SJSA1 (cell line): ENCODE results near the gene PHC2. TPM values are rescaled to one million over a fixed set of nuclear protein-coding genes. Genes with fewer than 3 reads are reported as not detected.

Source experiments
- DNase-seq, 2 experiments: peaks; one replicate each; pipeline ENCODE4 v3.0.0-alpha.2; 2015 to 2020; ENCODE audit warnings: low spot score in 2 of 2, low read depth in 1 of 2
- H3K27ac ChIP-seq: fragments of 250-450 bp; sonication (Bioruptor Pico); 2 replicates; pipeline ENCODE4 v1.5.1; 2020; ENCODE audit warnings: mild to moderate bottlenecking, moderate library complexity
- H3K27me3 ChIP-seq: fragments of 250-450 bp; sonication (Bioruptor Pico); replicated peaks from 2 replicates; pipeline ENCODE4 v1.5.1; 2020; ENCODE audit warnings: mild to moderate bottlenecking, moderate library complexity
- H3K36me3 ChIP-seq: fragments of 250-450 bp; sonication (Bioruptor Pico); 2 replicates; pipeline ENCODE4 v1.5.1; 2020; ENCODE audit warnings: mild to moderate bottlenecking
- H3K4me1 ChIP-seq: fragments of 250-450 bp; sonication (Bioruptor Pico); replicated peaks from 2 replicates; pipeline ENCODE4 v1.6.1; 2021; ENCODE audit warnings: mild to moderate bottlenecking
- H3K4me3 ChIP-seq: fragments of 250-450 bp; sonication (Bioruptor Pico); 2 replicates; pipeline ENCODE4 v1.5.1; 2020; ENCODE audit warnings: mild to moderate bottlenecking
- H3K9me3 ChIP-seq: fragments of 250-450 bp; sonication (Bioruptor Pico); replicated peaks from 2 replicates; pipeline ENCODE4 v1.5.1; 2020; ENCODE audit warnings: mild to moderate bottlenecking
- total RNA-seq: library from RNA; depleted of rRNA; stranded (reverse); fragments of >200 nt; shearing (Covaris generic); gene quantifications from 2 replicates; pipeline ENCODE4 v1.2.3, GENCODE V29; 2014

Gene PHC2
- total RNA-seq, 1 experiment from 2014 or later, result 92.8 TPM

DNA sequence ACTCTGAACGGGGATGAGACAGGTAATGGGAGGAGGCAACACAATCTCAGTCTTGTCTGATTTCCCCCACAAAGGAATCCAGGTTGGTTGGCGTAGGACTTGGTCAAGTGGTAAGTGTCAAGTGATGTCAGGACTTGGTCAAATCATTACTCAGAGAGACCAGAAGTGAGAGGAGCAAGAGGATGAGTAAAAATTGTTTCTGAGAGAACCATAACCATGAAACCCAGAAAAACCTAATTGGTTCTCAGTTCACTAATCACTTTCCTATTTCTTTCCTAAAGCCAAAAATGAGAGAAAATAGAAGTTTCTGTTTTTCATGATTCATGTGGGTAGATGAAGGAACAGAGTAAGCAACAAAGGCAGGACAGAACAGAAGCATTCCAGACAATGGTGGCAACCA lies 5.0 kb downstream of the PHC2 start:
- Histone ChIP-seq H3K27me3 (no peaks in the 10 kb centered on the region), H3K4me1 (peaks cover 36% of the 10 kb centered on the region), H3K27ac (no peak overlapping the region), H3K36me3 (peaks cover 6% of the 10 kb centered on the region; the same call in 1 of the 2 replicates), H3K9me3 (peaks cover 3% of the 10 kb centered on the region; the same call in 1 of the 2 replicates), H3K4me3 (no peak overlapping the region)
- no peak for DNase-seq

DNA sequence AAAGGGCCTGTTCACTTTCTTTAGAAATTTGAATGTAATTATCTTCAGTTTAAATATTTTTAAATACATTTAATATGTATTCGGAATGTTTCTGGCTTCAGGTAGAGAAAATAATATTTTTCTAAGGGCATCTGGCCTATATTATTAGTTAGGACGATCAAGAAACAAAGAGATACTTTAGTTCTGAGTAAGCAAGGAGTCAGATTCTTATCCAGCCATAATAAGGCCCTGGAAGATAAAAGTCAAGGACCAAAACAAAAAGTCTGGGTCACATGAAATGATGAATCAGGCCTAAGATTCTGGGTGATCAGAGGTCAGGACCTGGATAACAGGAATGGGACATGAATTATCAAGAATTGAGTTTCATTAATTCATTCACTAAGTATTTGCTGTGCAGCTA lies 6.3 kb downstream of the PHC2 start:
- H3K9me3 ChIP-seq, result no peaks in the 10 kb centered on the region
- H3K4me1 ChIP-seq, result peaks cover 30% of the 10 kb centered on the region
- H3K36me3 ChIP-seq, result no peaks in the 10 kb centered on the region
- no peaks in the 10 kb centered on the region for H3K27me3 ChIP-seq
- peak overlapping the region; percentile 36 for H3K27ac ChIP-seq
- H3K4me3 ChIP-seq, result no peak overlapping the region
- no peak for DNase-seq

DNA sequence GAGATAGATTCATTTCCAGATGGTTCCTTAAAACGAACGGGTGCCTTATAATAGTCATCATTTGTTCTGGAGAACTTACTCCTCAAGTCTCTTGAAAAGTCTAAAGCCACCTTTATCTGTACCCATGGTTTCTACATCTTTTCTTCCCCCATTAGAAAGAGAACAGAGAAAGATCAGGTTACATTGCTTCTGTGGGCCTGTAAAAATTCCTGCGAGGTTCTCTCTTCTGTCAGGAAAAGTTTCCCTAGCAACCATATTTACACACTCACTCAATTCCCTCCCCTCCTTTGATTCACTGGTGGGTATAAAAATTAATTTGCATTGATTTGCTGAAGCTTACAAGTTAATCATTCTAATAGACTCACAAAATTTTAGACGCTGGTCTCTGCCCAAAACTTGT lies 6.7 kb downstream of the PHC2 start:
- Histone ChIP-seq H3K27ac (peak overlapping the region; percentile 36), H3K27me3 (no peaks in the 10 kb centered on the region), H3K9me3 (no peaks in the 10 kb centered on the region), H3K36me3 (no peaks in the 10 kb centered on the region), H3K4me1 (peaks cover 27% of the 10 kb centered on the region), H3K4me3 (no peak overlapping the region)
- DNase-seq, result no peak

DNA sequence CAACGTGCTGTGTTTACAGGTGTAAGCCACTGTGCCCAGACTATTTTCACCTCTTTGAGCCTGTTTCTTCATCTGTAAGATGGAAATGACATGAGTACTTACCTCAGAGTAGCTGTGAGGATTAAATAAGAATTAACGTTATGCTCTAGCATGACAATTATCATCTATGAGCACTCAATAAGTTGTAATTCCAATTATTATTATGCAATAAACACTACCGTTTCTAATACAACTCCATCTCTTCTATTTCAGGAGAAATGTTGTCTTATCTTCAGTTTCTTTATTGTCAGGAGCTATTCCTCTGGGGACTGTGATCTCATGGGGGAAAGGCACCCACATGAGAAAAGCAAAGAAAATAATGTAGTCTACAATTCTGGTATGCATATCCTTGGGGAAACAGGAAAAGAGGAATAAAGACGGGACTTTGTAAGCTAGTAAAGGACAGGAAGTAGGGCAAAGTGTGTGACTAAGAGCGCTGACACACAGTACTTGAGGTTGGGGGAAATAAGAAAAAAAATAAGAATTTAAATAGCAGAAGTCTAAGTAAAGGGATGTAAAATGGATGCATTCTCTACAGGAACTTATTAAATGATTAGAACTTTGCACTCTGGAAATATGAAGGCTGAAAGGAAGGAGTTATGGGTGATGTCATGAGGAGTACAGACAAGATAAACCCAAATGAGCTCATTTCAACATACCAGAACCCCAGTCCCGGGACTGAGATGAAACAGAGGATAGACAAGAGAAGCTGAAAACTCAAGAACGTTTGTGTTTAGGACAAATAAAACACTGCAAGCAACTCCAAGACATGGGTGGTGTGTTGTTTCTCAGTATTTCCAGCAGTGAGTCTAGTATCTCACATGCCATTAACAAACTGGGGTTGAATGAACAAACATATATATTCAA lies 9.8 kb downstream of the PHC2 start:
- Histone ChIP-seq H3K4me1 (peaks cover 27% of the 10 kb centered on the region), H3K36me3 (no peaks in the 10 kb centered on the region), H3K27me3 (no peaks in the 10 kb centered on the region), H3K9me3 (no peaks in the 10 kb centered on the region), H3K27ac (peak overlapping the region; percentile 44; the same call in 1 of the 2 replicates), H3K4me3 (no peak overlapping the region)
- peak in 1 of 2 experiments; percentile 54 for DNase-seq

DNA sequence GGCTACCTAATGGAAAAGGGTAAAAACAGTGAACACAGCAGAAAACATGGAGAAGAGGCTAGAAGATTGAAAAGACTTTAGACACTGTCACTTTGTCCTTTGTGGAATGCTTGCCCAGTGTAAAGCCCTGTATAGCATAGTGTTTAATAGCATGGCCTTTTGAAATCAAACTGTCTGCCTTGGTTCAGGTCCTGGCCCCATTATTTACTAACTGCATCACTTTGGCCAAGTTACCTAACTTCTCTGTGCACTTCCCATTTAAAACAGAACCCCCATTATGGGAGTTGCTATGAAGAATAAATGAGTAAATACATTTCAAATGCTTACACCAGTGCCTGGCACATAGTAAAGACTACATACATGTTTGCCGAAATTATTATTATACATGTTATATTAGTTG lies 12.1 kb downstream of the PHC2 start:
- no peaks in the 10 kb centered on the region for H3K36me3 ChIP-seq
- H3K9me3 ChIP-seq, result peaks cover 8% of the 10 kb centered on the region; the same call in 1 of the 2 replicates
- no peak overlapping the region for H3K4me3 ChIP-seq
- no peak overlapping the region for H3K27ac ChIP-seq
- H3K4me1 ChIP-seq, result peaks cover 17% of the 10 kb centered on the region
- H3K27me3 ChIP-seq, result no peaks in the 10 kb centered on the region
- DNase-seq, result no peak

DNA sequence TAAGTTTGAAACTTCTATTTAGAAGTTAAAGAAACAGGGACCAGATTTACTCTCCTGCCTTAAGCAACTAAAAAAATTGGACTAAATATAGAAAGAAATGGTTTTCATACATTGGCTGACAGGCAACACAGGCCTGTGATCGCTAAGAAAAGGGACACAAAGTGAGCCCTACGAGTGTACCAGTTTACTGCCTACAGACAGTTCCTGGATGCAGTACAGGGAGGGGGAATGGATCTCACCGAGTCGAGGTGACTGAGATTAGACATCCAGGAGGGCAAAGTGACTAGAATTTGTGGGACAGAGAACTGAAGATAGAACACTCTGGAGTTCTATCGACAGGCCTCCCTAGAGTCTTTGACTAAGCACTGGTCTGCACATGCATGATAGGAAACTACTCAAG lies 16.0 kb downstream of the PHC2 start:
- peaks cover 8% of the 10 kb centered on the region; the same call in 1 of the 2 replicates for H3K9me3 ChIP-seq
- H3K27me3 ChIP-seq, result no peaks in the 10 kb centered on the region
- H3K27ac ChIP-seq, result no peak overlapping the region
- DNase-seq, result no peak
- no peaks in the 10 kb centered on the region for H3K4me1 ChIP-seq
- H3K4me3 ChIP-seq, result no peak overlapping the region
- H3K36me3 ChIP-seq, result no peaks in the 10 kb centered on the region

DNA sequence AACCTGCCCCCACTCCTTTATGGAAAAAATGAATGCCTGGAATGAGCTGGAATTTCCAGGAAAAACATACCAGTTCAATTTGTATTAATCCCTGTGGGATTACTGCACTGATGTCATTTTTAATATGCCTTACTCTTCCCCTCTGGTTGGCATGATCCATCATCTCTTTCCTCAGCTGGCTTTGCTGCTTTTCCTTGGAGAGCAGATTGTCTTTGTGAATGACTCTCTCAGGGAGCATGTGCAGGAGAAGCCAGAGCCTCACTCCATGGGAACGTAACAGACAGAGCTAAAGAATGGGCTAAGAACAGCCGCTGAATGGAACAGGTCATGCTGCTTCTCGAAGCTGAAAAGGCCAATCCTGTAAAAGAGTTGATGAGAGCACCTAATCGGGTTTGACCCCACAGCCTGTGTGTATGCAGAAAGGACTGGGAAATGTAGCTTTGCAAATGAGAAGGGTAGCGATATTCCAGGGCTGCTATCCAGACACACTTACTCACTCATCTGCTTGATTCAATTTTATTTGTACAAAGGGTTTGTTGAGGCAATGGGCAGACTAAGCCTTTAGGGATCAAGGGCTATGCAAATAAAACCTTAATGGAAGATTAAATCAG lies 20.7 kb downstream of the PHC2 start:
- Histone ChIP-seq H3K27ac (no peak overlapping the region), H3K9me3 (peaks cover 5% of the 10 kb centered on the region; the same call in 1 of the 2 replicates), H3K4me1 (no peaks in the 10 kb centered on the region), H3K36me3 (no peaks in the 10 kb centered on the region), H3K4me3 (no peak overlapping the region), H3K27me3 (no peaks in the 10 kb centered on the region)
- no peak for DNase-seq

DNA sequence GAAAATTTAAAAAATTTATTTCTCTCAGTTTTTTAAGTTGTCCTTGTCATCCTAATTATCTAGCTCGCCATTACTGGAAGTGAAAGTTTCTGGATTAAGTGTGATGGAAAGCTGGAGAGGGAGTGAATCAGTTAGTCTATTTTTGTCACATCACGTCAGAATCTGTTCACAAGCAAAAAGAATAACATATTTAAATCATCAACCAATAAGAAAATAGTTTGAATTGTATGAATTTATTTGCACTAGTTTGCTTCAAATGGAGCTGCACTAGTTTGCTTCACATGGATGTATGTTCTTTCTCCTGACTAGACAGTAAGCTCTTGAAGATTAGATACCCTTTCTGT lies 22.8 kb downstream of the PHC2 start:
- H3K4me3 ChIP-seq, result no peak overlapping the region
- H3K9me3 ChIP-seq, result no peaks in the 10 kb centered on the region
- no peak overlapping the region for H3K27ac ChIP-seq
- no peaks in the 10 kb centered on the region for H3K4me1 ChIP-seq
- H3K27me3 ChIP-seq, result no peaks in the 10 kb centered on the region
- no peaks in the 10 kb centered on the region for H3K36me3 ChIP-seq
- no peak for DNase-seq

DNA sequence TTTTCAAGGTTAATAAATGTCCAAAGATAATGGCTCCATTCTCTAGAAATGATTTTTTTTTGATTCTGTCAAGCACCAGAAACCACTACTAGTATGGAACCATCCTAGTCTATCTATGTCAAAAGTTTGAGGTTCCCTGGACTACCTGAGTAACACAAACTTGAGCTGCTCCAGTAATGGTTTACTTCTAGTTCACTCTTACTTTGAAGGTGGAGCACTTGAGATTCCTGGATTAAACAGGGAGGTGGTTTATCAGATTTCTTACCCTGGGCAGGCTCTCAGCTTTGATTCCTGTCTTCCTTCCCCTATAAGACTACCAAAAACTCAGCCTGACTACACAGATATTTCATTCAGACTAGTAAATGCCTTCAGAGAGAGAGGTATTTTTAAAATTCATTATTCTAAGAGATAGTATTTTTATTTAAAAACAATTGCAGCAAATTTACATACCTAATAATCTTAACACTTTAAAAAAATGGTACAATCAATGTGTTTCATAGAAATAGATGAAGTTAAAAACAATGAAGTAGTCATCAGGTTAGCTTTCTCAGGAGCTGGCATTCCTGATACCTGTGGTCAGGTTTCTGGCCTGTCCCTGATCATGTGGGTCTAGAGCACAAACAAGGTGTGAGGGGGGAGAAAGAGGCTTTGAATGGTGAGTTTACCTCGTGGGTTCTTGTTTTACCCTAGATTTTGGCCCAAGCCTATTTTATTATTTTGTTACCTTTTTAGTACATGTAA lies 23.4 kb downstream of the PHC2 start:
- no peaks in the 10 kb centered on the region for H3K27me3 ChIP-seq
- no peak for DNase-seq
- H3K4me3 ChIP-seq, result no peak overlapping the region
- H3K27ac ChIP-seq, result no peak overlapping the region
- no peaks in the 10 kb centered on the region for H3K4me1 ChIP-seq
- no peaks in the 10 kb centered on the region for H3K9me3 ChIP-seq
- no peaks in the 10 kb centered on the region for H3K36me3 ChIP-seq

DNA sequence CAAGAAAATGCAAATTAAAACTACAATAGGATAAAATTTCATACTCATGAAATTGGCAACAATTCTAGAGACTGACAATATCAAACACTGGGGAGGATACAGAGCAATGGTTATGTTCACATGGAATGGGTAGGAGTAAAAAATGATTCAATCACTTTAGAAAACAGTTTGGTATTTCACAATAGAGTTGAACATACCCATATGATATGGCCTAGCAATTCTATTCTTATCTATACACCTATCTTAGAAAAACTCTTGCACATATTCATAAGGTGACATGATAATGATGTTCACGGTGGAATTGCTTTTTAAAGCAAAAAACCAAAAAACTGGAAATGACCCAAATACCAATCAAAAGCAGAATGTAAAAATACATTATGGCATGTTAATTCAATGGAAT lies 28.7 kb downstream of the PHC2 start:
- H3K36me3 ChIP-seq, result no peaks in the 10 kb centered on the region
- H3K4me1 ChIP-seq, result no peaks in the 10 kb centered on the region
- no peak overlapping the region for H3K27ac ChIP-seq
- no peak overlapping the region for H3K4me3 ChIP-seq
- H3K27me3 ChIP-seq, result no peaks in the 10 kb centered on the region
- H3K9me3 ChIP-seq, result no peaks in the 10 kb centered on the region
- no peak for DNase-seq

DNA sequence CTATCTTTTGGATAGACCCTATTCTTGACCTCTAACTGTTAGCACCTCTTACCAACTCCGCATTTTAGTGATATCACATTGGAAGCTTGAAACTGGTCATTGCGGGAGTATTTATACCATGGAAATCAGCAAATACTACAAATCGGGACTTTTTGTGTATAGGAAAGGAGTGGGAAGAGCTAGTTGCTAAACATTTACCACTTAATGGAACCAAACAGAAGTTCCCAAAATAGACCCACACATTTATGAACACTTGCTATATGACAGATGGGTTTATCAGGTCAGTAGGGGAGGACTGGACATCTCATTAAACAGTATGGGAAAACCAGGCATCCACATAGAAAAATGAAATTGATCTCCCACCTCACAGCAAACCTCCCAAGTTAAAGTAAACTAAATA lies 29.4 kb downstream of the PHC2 start:
- Histone ChIP-seq H3K9me3 (no peaks in the 10 kb centered on the region), H3K27ac (no peak overlapping the region), H3K4me1 (no peaks in the 10 kb centered on the region), H3K4me3 (no peak overlapping the region), H3K36me3 (no peaks in the 10 kb centered on the region), H3K27me3 (no peaks in the 10 kb centered on the region)
- DNase-seq, result no peak

DNA sequence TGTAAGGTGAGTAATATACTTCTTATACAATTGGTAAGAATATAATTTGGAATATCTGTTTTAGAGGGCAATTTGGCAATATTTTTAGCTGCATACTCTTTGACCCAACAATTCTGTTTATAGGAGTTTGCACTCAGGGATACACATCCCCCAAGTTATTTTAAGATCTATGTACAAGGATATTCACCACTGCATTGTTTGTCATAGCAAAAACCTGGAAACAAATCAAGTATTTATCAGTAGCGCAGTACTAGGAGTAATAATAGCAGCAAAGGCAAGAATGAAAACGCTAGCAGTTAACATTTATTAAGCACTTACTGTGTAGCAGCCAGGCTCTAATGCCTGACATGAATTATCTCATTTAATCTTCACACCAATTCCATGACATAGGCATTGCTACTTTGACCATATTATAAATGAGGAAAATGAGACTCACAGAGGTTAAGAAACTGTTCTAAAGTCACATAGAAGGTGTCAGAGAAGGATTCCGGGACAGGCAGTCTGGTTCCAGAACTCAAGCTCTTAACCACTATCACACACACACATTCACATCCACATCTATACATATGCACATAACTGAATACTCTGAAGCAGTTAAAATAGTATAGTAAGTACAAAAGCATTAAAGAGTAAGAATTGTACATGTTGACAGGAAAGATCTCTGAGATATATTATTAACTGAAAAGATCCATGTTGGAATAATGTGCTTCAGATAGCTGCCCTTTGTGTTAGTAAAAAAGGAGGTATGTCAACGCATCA lies 30.6 kb downstream of the PHC2 start:
- Histone ChIP-seq H3K36me3 (no peaks in the 10 kb centered on the region), H3K27ac (no peak overlapping the region), H3K4me3 (no peak overlapping the region), H3K4me1 (no peaks in the 10 kb centered on the region), H3K27me3 (no peaks in the 10 kb centered on the region), H3K9me3 (no peaks in the 10 kb centered on the region)
- no peak for DNase-seq

DNA sequence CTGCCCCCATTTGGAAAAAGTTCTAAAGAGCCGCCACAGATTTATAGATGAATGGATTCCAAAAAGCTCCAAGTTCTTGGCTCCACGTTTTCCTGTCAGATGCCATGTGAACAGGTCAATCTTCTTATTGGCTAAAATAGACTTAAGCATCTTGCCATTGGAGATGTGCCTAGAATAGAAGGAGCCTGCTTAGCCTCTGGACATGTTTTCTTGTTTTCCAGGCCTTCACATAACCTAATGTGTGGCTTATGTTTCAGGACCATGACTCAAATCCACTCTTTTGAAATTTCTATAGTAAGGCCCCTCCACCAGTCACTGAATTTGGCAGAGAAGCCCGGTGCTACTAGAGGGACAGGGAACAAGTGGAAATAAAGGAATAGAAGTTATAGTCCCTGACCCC lies 31.5 kb downstream of the PHC2 start:
- Histone ChIP-seq H3K4me1 (no peaks in the 10 kb centered on the region), H3K9me3 (no peaks in the 10 kb centered on the region), H3K36me3 (no peaks in the 10 kb centered on the region), H3K4me3 (no peak overlapping the region), H3K27ac (no peak overlapping the region), H3K27me3 (no peaks in the 10 kb centered on the region)
- DNase-seq, result no peak
